Hematopoietic multipotent progenitor cell treated with erythropoietin and hydrocortisone succinate and interleukin-3 and kit ligand, for 17 days (in vitro differentiated cells): Measurements from ENCODE around the gene CABP4.
A peak's percentile ranks its signal among the peaks of the same experiment; 100 is the strongest.

Experiments used
- DNase-seq: peaks from one replicate; pipeline ENCODE4 v3.0.0-alpha.2; 2015; ENCODE audit warnings: low spot score

CABP4 gene

GRCh38 chr11:67455054-67455453 is at the start of gene CABP4:
Gene CABP4, plus strand, starts transcription at chr11:67455354. Its CDS starts 70 bp downstream, at chr11:67455424.
- no peak for DNase-seq

DNA sequence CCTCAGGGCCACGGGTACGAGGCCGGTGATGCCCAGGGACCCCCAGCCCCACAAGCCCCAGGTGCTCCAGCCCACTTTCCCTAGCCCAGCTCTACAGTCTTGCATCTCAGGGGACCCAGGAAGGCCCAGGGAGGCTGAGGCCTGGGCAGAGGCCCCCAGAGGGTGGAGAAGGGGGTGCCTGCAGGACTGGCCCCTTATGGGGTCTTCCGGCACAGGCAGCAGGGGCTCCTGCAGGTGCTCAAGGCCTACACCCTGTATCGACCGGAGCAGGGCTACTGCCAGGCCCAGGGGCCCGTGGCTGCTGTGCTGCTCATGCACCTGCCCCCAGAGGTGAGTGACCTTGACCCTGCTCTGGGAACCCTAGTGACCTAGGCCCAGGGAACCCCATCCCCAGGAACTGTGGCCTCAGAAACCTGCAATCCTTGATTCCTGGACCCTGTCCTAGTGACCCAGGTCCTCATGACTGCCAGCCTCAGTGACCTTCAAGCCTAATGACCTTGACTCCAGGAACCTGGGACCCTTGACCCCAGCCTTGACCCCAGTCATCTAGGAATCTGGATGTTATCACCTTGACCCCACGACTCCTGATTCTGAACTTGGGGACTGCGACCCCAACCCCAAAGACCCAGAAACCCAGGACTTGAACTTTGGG is 49.3 kb upstream of the CABP4 start:
- DNase-seq = no peak

- DNase-seq = no peak
Measured at GRCh38 chr11:67406420-67406968, 48.7 kb upstream of the CABP4 start.

DNA sequence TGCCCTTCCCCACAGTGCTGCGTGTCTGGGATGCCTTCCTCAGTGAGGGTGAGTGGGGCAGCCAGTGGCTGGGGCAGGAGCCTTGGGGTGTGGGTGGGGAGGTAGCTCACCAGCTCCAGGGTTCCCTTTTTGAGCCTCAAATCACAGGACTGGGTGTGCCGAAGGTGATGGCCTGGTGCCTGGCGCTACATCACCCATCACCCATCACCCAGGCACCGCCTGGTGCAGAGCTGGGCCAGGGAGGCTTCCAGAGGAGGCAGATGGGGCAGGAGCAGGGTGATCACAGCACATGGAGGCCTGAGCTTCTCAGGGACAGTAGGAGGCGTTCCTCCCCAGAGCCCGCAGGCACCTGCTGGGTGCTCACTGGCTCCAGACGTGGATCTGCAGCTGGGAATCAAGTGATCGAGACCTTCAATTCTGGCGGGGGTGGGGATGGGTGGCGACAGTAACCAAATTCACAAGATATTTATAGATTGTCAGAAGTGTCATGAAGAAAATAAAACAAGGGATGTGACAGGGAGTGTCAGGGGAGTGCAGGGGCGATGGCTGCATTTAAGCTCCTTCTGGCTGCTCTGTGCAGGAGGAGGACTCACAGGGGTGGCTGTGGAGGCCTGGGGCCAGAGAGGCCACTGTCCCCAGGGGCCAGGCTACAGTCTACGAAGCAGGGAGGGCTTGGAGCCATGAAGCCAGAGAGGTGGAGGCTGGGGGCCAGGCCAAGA is 48.0 kb upstream of the CABP4 start:
- DNase-seq = no peak

- DNase-seq = no peak
Measured at GRCh38 chr11:67407688-67408163, 47.4 kb upstream of the CABP4 start.

DNA sequence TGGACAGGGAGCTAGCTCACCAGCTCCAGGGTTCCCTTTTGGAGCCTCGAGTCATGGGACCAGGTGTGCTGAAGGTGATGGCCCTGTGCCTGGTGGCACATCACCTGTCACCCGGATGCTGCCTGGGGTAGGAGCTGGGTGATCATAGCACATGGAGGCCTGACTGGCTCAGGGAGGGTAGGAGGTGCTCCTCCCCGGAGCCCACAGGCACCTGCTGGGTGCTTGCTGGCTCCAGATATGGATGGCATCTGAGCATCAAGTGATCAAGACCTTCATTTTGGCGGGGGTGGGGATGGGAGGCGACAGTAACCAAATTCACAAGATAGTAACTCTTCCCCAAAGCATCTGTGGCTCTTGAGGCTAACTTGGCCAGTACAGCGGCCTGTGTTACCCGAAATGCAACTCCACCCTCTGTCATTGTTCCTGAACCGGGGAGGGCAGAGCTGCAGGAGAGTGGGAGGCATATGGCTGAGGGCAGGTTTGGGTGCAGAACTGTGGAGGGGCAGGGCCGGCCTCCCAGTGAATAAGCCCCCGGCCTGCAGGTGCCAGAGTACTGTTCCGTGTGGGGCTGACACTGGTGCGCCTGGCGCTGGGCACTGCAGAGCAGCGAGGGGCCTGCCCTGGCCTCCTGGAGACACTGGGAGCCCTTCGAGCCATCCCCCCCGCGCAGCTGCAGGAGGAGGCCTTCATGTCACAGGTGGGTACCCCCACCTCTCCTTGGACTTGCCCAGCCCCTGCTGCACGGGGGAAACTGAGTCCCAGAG is 46.5 kb upstream of the CABP4 start:
- no peak for DNase-seq

DNA sequence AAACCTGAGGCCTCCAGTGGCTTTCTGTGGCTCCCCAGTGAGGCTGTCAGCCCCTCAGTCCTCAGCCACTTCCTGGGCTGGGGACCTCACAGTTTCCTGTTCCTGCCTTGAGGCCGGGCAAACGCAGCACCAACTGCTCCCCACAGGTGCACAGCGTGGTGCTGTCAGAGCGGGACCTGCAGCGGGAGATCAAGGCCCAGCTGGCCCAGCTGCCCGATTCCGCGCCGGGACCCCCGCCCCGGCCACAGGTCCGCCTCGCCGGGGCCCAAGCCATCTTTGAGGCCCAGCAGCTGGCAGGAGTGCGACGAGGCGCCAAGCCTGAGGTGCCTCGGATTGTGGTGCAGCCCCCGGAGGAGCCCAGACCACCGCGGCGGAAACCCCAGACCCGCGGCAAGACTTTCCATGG is 45.9 kb upstream of the CABP4 start:
- DNase-seq = no peak

DNA sequence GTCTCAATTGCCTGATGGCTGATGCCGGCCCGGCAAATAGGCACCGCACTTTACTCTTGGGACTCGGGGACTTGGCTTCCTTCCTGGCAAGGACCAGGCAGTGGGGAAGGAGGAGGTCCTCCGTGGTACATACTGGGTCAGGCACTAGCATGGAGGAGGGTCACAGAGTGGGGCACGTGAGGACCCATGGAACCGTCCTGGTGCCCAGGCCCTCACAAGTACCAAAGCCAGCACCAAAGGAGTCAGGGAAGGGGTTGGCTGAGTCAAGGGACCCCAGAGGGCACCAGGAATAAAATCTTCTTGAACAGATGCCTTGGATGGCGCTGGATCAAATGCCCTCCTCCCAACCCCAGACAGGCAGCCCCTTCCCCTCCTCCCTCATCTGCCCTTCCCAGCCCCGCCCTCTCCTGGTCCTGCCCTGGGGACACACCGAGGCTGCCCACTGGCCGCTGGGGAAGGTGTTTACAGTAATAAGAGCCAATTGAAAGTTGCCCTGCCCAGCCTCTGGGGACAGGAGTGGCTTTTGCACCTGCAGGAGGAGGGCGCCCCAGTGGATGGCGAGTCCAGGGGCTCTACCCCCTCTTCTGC is 45.3 kb upstream of the CABP4 start:
- peak; percentile 52 for DNase-seq

GRCh38 chr11:67410369-67410831 is 44.8 kb upstream of the CABP4 start:
- DNase-seq = no peak

GRCh38 chr11:67410984-67411784 is 44.0 kb upstream of the CABP4 start:
- no peak for DNase-seq

DNA sequence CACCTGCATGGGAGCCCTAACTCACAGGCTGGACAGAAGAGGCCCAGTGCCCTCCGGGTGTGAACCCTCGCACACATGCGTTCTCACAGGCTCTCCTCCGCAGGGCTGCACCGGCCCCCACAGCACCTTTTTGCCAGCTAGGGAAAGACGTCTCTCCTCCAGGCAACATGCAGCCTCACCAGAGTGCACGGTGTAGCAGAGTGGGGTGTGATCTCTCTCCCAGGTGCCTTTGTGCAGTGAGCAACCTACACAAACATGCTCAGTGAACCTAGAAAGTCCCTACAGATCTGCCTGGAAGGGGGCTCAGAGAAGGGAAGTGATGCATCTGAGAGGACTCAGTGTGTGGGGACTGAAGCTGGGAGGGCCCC is 43.4 kb upstream of the CABP4 start:
- DNase-seq = no peak

- DNase-seq = no peak
Measured at GRCh38 chr11:67412495-67413179, 42.5 kb upstream of the CABP4 start.

DNA sequence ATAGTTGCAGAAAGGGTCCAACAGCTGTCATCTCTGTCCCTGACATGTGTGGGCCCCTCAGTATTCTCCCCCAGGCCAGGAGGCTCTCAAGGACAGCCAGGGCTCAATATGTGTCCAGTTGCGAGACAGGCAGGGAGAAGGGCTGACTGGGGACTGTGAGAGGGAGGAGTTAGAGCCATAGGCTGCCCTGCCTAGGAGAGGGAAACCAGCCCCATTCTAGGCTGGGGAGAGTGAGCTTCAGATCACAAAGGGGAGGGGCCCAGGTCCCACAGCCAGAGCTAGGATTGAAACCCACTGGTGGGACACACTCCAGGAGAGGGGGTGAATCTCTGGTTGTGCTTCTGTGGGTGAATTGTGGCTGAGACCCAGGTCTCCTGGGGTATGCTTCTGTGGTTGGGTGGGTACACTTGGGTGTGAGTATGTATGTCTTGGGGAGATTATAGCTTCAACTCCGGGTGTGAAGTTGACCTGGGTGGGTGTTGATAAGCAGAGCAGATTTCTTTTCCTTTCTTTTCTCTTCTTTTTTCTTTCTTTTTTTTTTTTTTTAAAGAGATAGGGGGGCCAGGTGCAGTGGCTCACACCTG is 41.8 kb upstream of the CABP4 start:
- peak; percentile 65 for DNase-seq

DNA sequence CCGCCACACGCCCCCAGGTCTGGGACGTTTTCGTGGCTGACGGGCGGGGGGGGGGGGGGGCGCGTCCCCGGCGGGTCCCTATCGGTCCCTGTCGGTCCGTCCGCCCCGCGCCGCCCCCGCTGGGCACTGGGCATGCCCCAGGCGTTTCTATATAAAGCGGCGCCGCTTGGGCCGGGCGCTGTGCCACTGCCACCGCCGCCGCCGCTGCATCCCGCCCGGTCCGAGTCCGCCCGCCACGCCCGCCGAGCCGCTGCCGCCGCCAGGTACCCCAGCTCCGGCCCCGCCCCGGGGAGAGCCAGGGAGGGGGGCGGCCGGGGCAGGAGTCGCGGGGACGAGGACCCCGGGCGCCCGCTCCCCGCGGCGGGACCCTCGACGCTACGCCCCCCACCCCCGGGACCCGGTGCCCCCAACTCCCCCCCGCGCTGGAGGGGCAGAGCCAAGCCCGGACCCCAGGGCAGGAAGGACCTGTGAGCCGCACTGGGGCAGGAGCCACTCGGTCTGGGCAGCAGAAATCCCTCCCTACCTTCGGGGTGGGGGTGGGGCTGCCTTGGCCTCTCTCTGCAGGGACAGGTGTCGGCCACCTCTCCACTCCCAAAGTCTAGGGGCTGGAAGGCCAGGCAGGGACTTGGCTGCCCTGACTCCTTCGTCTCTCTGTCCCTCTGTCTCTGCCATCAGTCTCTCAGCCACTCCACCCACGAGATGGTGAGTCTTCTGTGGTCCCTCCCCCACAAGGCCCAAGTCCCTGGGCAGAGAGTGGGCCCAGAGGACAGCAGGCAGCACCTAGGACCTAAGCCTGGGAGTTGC is 39.5 kb upstream of the CABP4 start, which contains the start of gene CARNS1:
Gene CARNS1 (plus strand): TSS at position 178 of the 804 bp plus-strand sequence. CDS start 522 bp downstream, at position 700.
- DNase-seq = peak; percentile 52

DNA sequence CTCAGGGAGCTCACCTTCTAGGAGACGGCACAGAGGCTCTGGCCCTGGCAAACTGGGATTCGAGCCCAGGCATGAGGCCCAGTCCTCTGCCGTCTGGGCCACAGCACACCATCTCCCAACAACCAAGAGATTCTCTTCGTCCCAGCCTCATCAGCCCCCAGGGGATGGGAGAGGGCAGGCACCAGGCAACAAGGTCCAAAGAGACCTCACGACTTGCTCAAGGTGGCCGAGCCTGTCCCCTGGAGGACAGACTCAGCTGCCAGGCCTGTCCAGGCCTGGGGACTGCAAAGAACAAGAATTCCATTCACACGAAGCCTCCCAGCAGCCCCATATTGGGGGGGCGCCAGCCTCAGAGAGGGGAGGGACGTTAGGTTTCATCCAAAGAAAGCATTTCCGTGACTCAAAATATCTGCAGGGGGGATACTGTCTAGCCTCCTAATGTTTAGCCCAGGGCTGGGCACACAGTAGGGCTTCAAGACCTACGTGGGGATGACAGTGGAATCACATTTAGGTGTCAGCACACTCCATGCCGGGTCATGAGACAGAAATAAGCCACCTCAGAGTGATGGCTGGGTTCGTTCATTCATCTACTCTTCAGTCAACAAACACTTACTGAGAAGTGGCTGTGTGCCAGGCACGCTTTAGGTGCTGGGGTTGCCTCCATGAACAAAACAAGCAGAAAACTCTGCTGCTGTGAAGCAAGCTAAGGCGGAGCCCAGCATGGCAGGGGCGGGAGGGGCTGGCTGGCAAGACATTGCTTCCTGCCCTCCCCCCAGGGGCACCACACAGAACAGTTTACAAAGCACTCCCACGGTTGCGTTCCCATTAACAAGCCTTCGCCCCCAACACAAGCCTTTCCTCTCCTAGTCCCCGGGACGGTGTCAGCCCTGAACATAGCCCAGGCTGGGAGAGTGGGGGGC is 38.5 kb upstream of the CABP4 start:
- DNase-seq = peak; percentile 67

GRCh38 chr11:67417425-67417824 is 37.7 kb upstream of the CABP4 start:
- no peak for DNase-seq

GRCh38 chr11:67418476-67419281 is 36.5 kb upstream of the CABP4 start:
- no peak for DNase-seq
